ENCODE data around the gene STARD3NL. TPM values are rescaled to one million over a fixed set of nuclear protein-coding genes. Genes with fewer than 3 reads are reported as not detected.
"Not testable (repeated sequence)": the region's sequence is repeated elsewhere in the genome, so short reads cannot be mapped to it uniquely, and the experiment has no call there.

STARD3NL gene
- total and polyA plus RNA-seq, 4 donors = 26.6 to 37.6 (median 33.3) TPM

DNA sequence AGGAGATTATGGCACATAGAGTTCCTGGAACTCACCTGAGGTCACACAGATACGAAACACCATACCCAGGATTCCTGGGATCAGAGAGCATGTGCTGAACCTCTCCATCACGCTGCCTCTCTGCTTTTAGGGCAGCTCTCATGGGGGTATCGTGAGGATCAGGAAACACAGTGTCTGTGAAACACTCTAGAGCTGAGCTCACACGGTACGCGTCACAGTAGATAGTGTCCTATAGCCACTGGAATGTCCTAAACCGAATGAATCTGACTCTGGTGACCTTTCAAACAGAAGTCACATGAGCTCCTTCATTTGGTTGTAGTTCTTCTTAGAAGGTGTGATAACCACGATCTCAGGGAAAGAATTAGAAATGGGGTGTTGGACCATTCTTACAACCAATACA lies 81.1 kb downstream of the STARD3NL start:
- H3K9me3 ChIP-seq (ENCODE audit: control insufficient read depth, low read length); H3K27ac ChIP-seq (ENCODE audit: low read depth in 1 of 2, low read length in 2 of 2); H3K27me3 ChIP-seq (ENCODE audit: control insufficient read depth in 1 of 2, insufficient read depth in 2 of 2, low read length in 1 of 2); H3K4me3 ChIP-seq (ENCODE audit: low read length in 2 of 2); intact Hi-C loops (cut with DNase I); ATAC-seq (ENCODE audit: low FRiP score); DNase-seq; H3K4me1 ChIP-seq (ENCODE audit: control insufficient read depth in 1 of 2, insufficient read depth in 2 of 2, low read length in 2 of 2); H3K36me3 ChIP-seq (ENCODE audit: control insufficient read depth in 1 of 2, insufficient read depth in 2 of 2, low read length in 1 of 2): not testable (repeated sequence)
- WGBS, 2 donors = 90 to 93% methylated on average over 8 of the region's 8 CpGs

DNA sequence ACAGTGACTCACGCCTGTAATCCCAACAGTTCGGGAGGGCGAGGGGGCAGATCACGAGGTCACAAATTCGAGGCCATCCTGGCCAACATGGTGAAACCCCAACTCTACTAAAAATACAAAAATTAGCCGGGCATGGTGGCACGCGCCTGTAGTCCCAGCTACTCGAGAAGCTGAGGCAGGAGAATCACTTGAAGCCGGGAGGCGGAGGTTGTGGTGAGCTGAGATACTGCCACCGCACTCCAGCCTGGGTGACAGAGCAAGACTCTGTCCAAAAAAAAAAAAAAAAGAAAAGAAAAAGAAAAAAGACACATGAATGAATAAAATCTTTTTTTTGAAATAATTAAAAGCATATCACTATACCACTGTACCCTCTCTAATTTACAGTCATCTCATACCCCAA lies 83.6 kb downstream of the STARD3NL start:
- ATAC-seq (ENCODE audit: low FRiP score); H3K4me1 ChIP-seq (ENCODE audit: control insufficient read depth in 1 of 2, insufficient read depth in 2 of 2, low read length in 2 of 2); H3K27ac ChIP-seq (ENCODE audit: low read depth in 1 of 2, low read length in 2 of 2); H3K4me3 ChIP-seq (ENCODE audit: low read length in 2 of 2); H3K36me3 ChIP-seq (ENCODE audit: control insufficient read depth in 1 of 2, insufficient read depth in 2 of 2, low read length in 1 of 2); intact Hi-C loops (cut with DNase I); DNase-seq; H3K27me3 ChIP-seq (ENCODE audit: control insufficient read depth in 1 of 2, insufficient read depth in 2 of 2, low read length in 1 of 2); H3K9me3 ChIP-seq (ENCODE audit: control insufficient read depth, low read length): not testable (repeated sequence)
- 87 to 88% methylated on average over 12 of the region's 12 CpGs for WGBS, 2 donors

DNA sequence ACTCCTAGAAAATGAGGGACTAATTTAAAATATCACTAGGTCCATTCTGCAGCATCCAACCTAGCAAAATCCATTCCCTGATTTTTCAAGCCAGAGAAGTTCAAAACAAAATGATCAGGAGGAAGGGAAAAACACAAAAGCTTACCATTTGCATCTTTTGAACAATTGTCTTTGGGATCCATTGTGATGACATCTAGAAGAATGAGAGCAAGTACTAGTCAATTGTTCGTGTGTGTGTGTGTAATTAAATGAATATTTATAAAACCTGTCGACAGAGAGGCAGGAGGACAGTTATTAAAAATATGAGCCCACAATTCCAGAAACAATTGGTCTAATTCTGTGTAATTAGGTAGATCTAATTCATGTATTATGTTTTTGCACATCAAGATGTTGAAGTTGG lies 84.0 kb downstream of the STARD3NL start:
- 60 to 74% methylated on average over 2 of the region's 2 CpGs for WGBS, 2 donors
- H3K9me3 ChIP-seq (ENCODE audit: control insufficient read depth, low read length); H3K36me3 ChIP-seq (ENCODE audit: control insufficient read depth in 1 of 2, insufficient read depth in 2 of 2, low read length in 1 of 2); H3K4me3 ChIP-seq (ENCODE audit: low read length in 2 of 2); H3K4me1 ChIP-seq (ENCODE audit: control insufficient read depth in 1 of 2, insufficient read depth in 2 of 2, low read length in 2 of 2); H3K27ac ChIP-seq (ENCODE audit: low read depth in 1 of 2, low read length in 2 of 2); ATAC-seq (ENCODE audit: low FRiP score); H3K27me3 ChIP-seq (ENCODE audit: control insufficient read depth in 1 of 2, insufficient read depth in 2 of 2, low read length in 1 of 2); DNase-seq; intact Hi-C loops (cut with DNase I): not testable (repeated sequence)

DNA sequence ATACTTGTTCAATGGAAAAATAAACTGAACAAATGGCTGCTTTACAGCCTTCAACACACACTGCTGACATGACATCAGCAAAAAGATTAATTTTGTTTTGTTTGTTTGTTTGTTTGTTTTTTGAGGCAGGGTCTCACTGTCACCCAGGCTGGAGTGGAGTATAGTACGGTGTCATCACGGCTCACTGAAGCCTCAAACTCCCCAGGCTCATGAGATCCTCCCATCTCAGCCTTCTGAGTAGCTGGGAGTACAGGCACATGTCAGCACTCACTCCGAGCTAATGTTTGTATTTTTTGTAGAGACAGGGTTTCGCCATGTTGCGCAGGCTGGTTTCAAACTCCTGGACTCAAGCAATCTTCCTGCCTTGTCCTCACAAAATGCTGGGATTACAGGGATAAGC lies 84.5 kb downstream of the STARD3NL start:
- DNase-seq = no peak
- no peak for ATAC-seq (ENCODE audit: low FRiP score)
- intact Hi-C loops (cut with DNase I) = no loop called here
- H3K4me3 ChIP-seq (ENCODE audit: low read length in 2 of 2) = no peak overlapping the region
- H3K4me1 ChIP-seq (ENCODE audit: control insufficient read depth in 1 of 2, insufficient read depth in 2 of 2, low read length in 2 of 2) = no peaks in the 10 kb centered on the region
- 47 to 62% methylated on average over 5 of the region's 5 CpGs for WGBS, 2 donors
- H3K27ac ChIP-seq (ENCODE audit: low read depth in 1 of 2, low read length in 2 of 2) = no peak overlapping the region
- no peaks in the 10 kb centered on the region for H3K9me3 ChIP-seq (ENCODE audit: control insufficient read depth, low read length)
- H3K36me3 ChIP-seq (ENCODE audit: control insufficient read depth in 1 of 2, insufficient read depth in 2 of 2, low read length in 1 of 2) = no peaks in the 10 kb centered on the region
- H3K27me3 ChIP-seq (ENCODE audit: control insufficient read depth in 1 of 2, insufficient read depth in 2 of 2, low read length in 1 of 2) = no peaks in the 10 kb centered on the region

DNA sequence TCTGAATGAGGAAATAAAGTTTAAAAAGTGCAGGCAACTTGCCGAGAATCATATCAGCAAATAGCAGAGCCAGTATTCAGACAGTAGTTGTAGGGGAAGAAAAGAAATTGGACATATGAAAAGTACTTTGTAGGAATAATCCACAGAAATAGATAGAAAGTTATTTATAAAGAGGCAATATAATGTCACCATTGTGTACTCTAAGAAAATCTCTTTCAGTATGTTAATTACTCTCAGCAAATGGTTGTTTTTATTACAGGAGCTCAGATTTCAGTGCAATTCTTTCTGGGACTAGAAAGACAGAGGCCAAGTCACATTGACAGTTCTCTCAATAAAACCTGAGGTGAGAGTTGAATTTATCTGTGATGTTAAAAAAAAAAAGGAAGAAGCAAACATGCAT lies 85.2 kb downstream of the STARD3NL start:
- DNase-seq; H3K36me3 ChIP-seq (ENCODE audit: control insufficient read depth in 1 of 2, insufficient read depth in 2 of 2, low read length in 1 of 2); H3K27me3 ChIP-seq (ENCODE audit: control insufficient read depth in 1 of 2, insufficient read depth in 2 of 2, low read length in 1 of 2); H3K9me3 ChIP-seq (ENCODE audit: control insufficient read depth, low read length); H3K4me1 ChIP-seq (ENCODE audit: control insufficient read depth in 1 of 2, insufficient read depth in 2 of 2, low read length in 2 of 2); ATAC-seq (ENCODE audit: low FRiP score); H3K27ac ChIP-seq (ENCODE audit: low read depth in 1 of 2, low read length in 2 of 2); intact Hi-C loops (cut with DNase I); H3K4me3 ChIP-seq (ENCODE audit: low read length in 2 of 2): not testable (repeated sequence)
- WGBS, 2 donors = 13 to 30% methylated on average over 1 of the region's 1 CpG

DNA sequence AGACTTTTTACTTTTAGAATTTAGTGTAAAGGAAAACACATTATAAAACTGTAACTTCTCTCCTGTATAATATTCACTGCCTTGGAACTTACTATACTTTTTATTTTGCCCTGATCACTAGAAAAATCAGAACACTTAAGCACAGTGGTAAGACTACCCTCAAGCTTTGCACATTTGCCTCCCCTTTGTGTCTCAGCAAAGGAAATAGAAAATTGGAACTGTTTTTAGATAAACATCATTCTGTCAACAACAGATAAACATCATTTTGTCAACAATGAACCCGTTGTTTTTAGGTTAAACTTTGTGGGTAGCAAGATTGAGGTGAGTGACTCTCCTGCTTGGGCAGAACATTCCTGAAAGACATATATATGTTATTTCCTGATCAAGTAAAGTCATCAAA lies 86.6 kb downstream of the STARD3NL start:
- intact Hi-C loops (cut with DNase I); H3K27me3 ChIP-seq (ENCODE audit: control insufficient read depth in 1 of 2, insufficient read depth in 2 of 2, low read length in 1 of 2); DNase-seq; H3K27ac ChIP-seq (ENCODE audit: low read depth in 1 of 2, low read length in 2 of 2); H3K4me1 ChIP-seq (ENCODE audit: control insufficient read depth in 1 of 2, insufficient read depth in 2 of 2, low read length in 2 of 2); ATAC-seq (ENCODE audit: low FRiP score); H3K9me3 ChIP-seq (ENCODE audit: control insufficient read depth, low read length); H3K36me3 ChIP-seq (ENCODE audit: control insufficient read depth in 1 of 2, insufficient read depth in 2 of 2, low read length in 1 of 2); H3K4me3 ChIP-seq (ENCODE audit: low read length in 2 of 2): not testable (repeated sequence)
- WGBS, 2 donors = 15 to 26% methylated on average over 1 of the region's 1 CpG

DNA sequence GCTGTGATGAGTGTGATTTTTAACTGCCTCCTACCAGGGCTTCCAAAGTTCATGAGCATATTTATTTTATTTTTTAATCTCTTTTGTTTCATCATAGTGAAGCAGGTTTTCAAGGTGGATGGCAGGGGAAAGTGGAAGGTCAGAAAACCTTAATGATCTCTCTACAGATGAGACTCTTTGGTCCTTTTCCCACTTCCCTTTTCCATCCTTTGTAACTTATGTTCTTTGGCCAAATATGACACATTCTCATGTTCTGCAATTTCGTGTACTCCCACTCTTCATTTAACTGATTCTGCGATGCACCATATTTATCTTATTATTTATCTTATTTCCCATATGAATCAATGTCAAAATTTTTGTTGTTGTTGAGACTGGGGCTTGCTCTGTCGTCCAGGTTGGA lies 87.9 kb downstream of the STARD3NL start:
- DNase-seq; intact Hi-C loops (cut with DNase I); H3K27ac ChIP-seq (ENCODE audit: low read depth in 1 of 2, low read length in 2 of 2); H3K27me3 ChIP-seq (ENCODE audit: control insufficient read depth in 1 of 2, insufficient read depth in 2 of 2, low read length in 1 of 2); H3K36me3 ChIP-seq (ENCODE audit: control insufficient read depth in 1 of 2, insufficient read depth in 2 of 2, low read length in 1 of 2); ATAC-seq (ENCODE audit: low FRiP score); H3K9me3 ChIP-seq (ENCODE audit: control insufficient read depth, low read length); H3K4me3 ChIP-seq (ENCODE audit: low read length in 2 of 2); H3K4me1 ChIP-seq (ENCODE audit: control insufficient read depth in 1 of 2, insufficient read depth in 2 of 2, low read length in 2 of 2): not testable (repeated sequence)
- WGBS, 2 donors = 39 to 55% methylated on average over 3 of the region's 3 CpGs

DNA sequence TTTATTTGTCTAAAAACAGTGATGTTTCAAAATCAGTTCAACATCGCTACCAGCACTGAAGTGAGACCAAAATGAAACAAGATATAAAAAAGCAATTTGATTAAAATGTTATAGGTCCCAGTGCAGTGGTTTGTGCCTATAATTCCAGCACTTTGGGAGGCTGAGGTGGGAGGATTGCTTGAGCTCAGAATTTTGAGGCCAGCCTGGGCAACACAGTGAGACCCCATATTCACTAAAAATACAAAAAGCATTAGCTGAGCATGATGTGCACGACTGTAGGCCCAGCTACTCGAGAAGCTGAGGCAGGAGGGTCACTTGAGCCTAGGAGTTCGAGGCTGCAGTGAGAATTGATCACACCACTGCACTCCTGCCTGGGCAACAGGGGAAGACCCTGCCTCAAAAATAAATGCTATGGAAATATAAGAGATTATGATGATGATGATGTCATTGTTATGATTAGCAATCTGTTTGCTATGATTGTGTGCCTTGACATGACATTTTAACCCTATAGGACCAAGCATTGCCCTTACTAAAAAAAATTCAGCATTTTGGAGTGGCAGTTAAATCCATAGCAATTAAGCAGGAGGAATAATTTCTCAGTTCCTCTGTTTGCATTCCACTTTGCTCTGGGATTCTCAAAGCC lies 91.8 kb downstream of the STARD3NL start:
- intact Hi-C loops (cut with DNase I); DNase-seq; H3K9me3 ChIP-seq (ENCODE audit: control insufficient read depth, low read length); H3K4me3 ChIP-seq (ENCODE audit: low read length in 2 of 2); H3K27ac ChIP-seq (ENCODE audit: low read depth in 1 of 2, low read length in 2 of 2); ATAC-seq (ENCODE audit: low FRiP score); H3K36me3 ChIP-seq (ENCODE audit: control insufficient read depth in 1 of 2, insufficient read depth in 2 of 2, low read length in 1 of 2); H3K27me3 ChIP-seq (ENCODE audit: control insufficient read depth in 1 of 2, insufficient read depth in 2 of 2, low read length in 1 of 2); H3K4me1 ChIP-seq (ENCODE audit: control insufficient read depth in 1 of 2, insufficient read depth in 2 of 2, low read length in 2 of 2): not testable (repeated sequence)
- WGBS, 2 donors = 82 to 89% methylated on average over 4 of the region's 4 CpGs

DNA sequence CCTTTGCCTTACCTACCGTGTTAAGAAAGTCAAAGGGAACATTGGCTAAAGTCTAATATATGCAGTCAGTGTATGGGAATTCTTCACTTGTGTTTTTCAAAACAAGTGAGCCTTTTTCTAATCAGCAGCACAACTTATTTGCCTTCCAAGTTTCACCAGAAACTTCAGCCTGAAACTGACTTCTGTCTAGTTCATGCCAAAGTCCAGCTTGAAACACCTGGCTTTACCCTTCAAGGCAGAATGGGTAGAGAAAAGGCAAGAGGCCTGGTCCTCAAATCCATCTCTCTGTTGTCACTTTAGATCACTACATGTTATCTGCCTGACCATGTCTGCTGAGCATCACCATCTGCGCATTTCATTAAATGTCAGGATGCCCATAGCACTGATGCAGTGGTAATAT lies 92.4 kb downstream of the STARD3NL start:
- intact Hi-C loops (cut with DNase I); ATAC-seq (ENCODE audit: low FRiP score); DNase-seq; H3K27me3 ChIP-seq (ENCODE audit: control insufficient read depth in 1 of 2, insufficient read depth in 2 of 2, low read length in 1 of 2); H3K9me3 ChIP-seq (ENCODE audit: control insufficient read depth, low read length); H3K36me3 ChIP-seq (ENCODE audit: control insufficient read depth in 1 of 2, insufficient read depth in 2 of 2, low read length in 1 of 2); H3K4me1 ChIP-seq (ENCODE audit: control insufficient read depth in 1 of 2, insufficient read depth in 2 of 2, low read length in 2 of 2); H3K4me3 ChIP-seq (ENCODE audit: low read length in 2 of 2); H3K27ac ChIP-seq (ENCODE audit: low read depth in 1 of 2, low read length in 2 of 2): not testable (repeated sequence)
- 77 to 86% methylated on average over 1 of the region's 2 CpGs for WGBS, 2 donors
